ENCODE data around the gene RGS7. TPM values are rescaled to one million over a fixed set of nuclear protein-coding genes. Genes with fewer than 3 reads are reported as not detected.

The RGS7 gene
- total and polyA plus RNA-seq, 2 of the 8 experiments (the other 6 are each of a cell fraction or from before 2014, with no cell fraction given): 1.6 to 3.0 TPM

- Histone ChIP-seq H3K56ac (replicated peaks; ENCODE audit: insufficient read length, low read depth, low read length) (no peak overlapping the region), H3K9ac (replicated peaks in 1 of 4; ENCODE audit: extremely low read depth in 1 of 4, low read depth in 3 of 4, low read length in 3 of 4) (no peak overlapping the region), H4K8ac (ENCODE audit: extremely low read depth, insufficient read depth, low read length) (no peak overlapping the region), H3K79me1 (ENCODE audit: low read depth, low read length) (no peaks in the 10 kb centered on the region), H3K4me1 (replicated peaks in 1 of 4; ENCODE audit: control insufficient read depth in 3 of 4, insufficient read depth in 4 of 4, low read length in 3 of 4) (no peaks in the 10 kb centered on the region), H3K23ac (ENCODE audit: insufficient read length) (no peak overlapping the region), H3K4me2 (ENCODE audit: insufficient read depth in 1 of 2, low read depth in 2 of 2, low read length in 2 of 2) (no peak overlapping the region), H4K5ac (ENCODE audit: insufficient read length, low read depth, low read length) (no peak overlapping the region), H2BK120ac (replicated peaks; ENCODE audit: low read depth, low read length) (no peak overlapping the region), H3K4ac (replicated peaks; ENCODE audit: insufficient read length, low read depth, low read length) (no peak overlapping the region), H3K27me3 (replicated peaks in 1 of 4; ENCODE audit: control insufficient read depth in 3 of 4, extremely low read depth in 1 of 4, insufficient read depth in 3 of 4, low read length in 3 of 4) (no peaks in the 10 kb centered on the region), H3K4me3 (ENCODE audit: extremely low read depth in 1 of 4, insufficient read depth in 2 of 4, low read depth in 3 of 4, low read length in 4 of 4) (no peak overlapping the region), H3K18ac (ENCODE audit: extremely low read depth, low read length) (no peak overlapping the region), H3K36me3 (ENCODE audit: control insufficient read depth in 2 of 4, insufficient read depth in 4 of 4, low read length in 3 of 4) (no peaks in the 10 kb centered on the region), H3K9me3 (ENCODE audit: insufficient read depth in 2 of 2, low read depth in 1 of 2, low read length in 1 of 2) (no peaks in the 10 kb centered on the region), H3K79me2 (ENCODE audit: control insufficient read depth in 1 of 2, insufficient read depth in 2 of 2, low read length in 2 of 2) (no peaks in the 10 kb centered on the region), H3K23me2 (ENCODE audit: low read depth, low read length) (no peaks in the 10 kb centered on the region), H3K14ac (ENCODE audit: insufficient read length) (no peak overlapping the region), H4K91ac (replicated peaks; ENCODE audit: insufficient read length, low read length) (no peak overlapping the region), H2BK15ac (ENCODE audit: low read length) (no peak overlapping the region), H2BK12ac (ENCODE audit: low read depth, low read length) (no peak overlapping the region), H2BK20ac (ENCODE audit: low read length) (no peak overlapping the region), H4K20me1 (replicated peaks in 1 of 2; ENCODE audit: control insufficient read depth in 1 of 2, insufficient read depth in 2 of 2, low read length in 2 of 2) (no peaks in the 10 kb centered on the region), H3K27ac (ENCODE audit: low read depth, low read length) (no peak overlapping the region), H2AFZ (ENCODE audit: low read length) (no peak overlapping the region), H2BK5ac (ENCODE audit: low read depth, low read length) (no peak overlapping the region), H2AK5ac (ENCODE audit: low read depth, low read length) (no peak overlapping the region)
- TF ChIP-seq EGR1 (IDR thresholded peaks at IDR 0.05; ENCODE audit: borderline replicate concordance, low read depth, low read length) (no peak), SP2 (IDR thresholded peaks at IDR 0.05; ENCODE audit: low read length) (no peak), SP4 (IDR thresholded peaks at IDR 0.05; ENCODE audit: low read length) (no peak), EP300 (IDR thresholded peaks at IDR 0.05; ENCODE audit: borderline replicate concordance in 1 of 2, low read depth in 2 of 2, low read length in 2 of 2) (no peak)
- CTCF ChIA-PET (ENCODE audit: partially characterized antibody): interaction anchor here (0.5 to 1.7 kb wide), 3 partner anchors 16 to 138 kb away, joined by 3 to 6 read pairs (median 4); no protein-coding TSS in a partner anchor
- DNase-seq (ENCODE audit: low read depth in 1 of 2, low spot score in 2 of 2) (no peak), FAIRE-seq (no peak)
- WGBS, 2 experiments (ENCODE audit: extremely low coverage in 1 of 2, insufficient coverage in 1 of 2, insufficient read length in 1 of 2, insufficient replicate concordance in 2 of 2, low coverage in 1 of 2, low lambda C conversion rate in 2 of 2, missing lambda C conversion rate in 1 of 2): 95% methylated on average over 2 of the region's 2 CpGs; no CpG with 5 or more reads in 1 of the 2 experiments
- POLR2A ChIA-PET (ENCODE audit: partially characterized antibody): no interaction called here
Measured at GRCh38 chr1:241390526-241390925, 33.5 kb upstream of the RGS7 start.
